VCaP (cell line): ENCODE results near the gene INHBE.
"Not testable (repeated sequence)": the region's sequence is repeated elsewhere in the genome, so short reads cannot be mapped to it uniquely, and the experiment has no call there.

Experiments
- H3K27ac ChIP-seq: fragments of 450-650 bp; 2 replicates; pipeline ENCODE4 v1.5.1; 2017
- CTCF ChIP-seq: fragments of 450-650 bp; conservative IDR thresholded peaks from 2 replicates; pipeline ENCODE4 v1.5.1; 2017; ENCODE audit warnings: mild to moderate bottlenecking, moderate library complexity

The INHBE gene

GRCh38 chr12:57454566-57455373, at the start of gene INHBE:
Gene INHBE (plus strand): TSS chr12:57455307. CDS start chr12:57455537, 230 bp downstream.
- no peak for TF ChIP-seq CTCF
- no peak within 1 kb of the TSS for H3K27ac ChIP-seq

- TF ChIP-seq CTCF: no peak
- no peak overlapping the region for H3K27ac ChIP-seq
Observed at GRCh38 chr12:57410534-57410933, 44.6 kb upstream of the INHBE start.

GRCh38 chr12:57414160-57414559, 40.9 kb upstream of the INHBE start:
- H3K27ac ChIP-seq: not testable (repeated sequence)

- H3K27ac ChIP-seq: no peak overlapping the region
- no peak for TF ChIP-seq CTCF
Observed at GRCh38 chr12:57415088-57415487, 40.0 kb upstream of the INHBE start.

- no peak overlapping the region for H3K27ac ChIP-seq
- TF ChIP-seq CTCF: no peak
Observed at GRCh38 chr12:57416039-57416996, 38.8 kb upstream of the INHBE start.

- no peak for TF ChIP-seq CTCF
- H3K27ac ChIP-seq: no peak overlapping the region
Observed at GRCh38 chr12:57418255-57418654, 36.9 kb upstream of the INHBE start.

- H3K27ac ChIP-seq: no peak overlapping the region
- TF ChIP-seq CTCF: no peak
Observed at GRCh38 chr12:57419495-57419894, 35.6 kb upstream of the INHBE start.
